GM12873 (cell line): ENCODE results near the gene TACR2.

Experiments used
- CTCF ChIP-seq: IDR thresholded peaks from 2 replicates; pipeline ENCODE4 v1.5.1; 2012; ENCODE audit warnings: low read depth, mild to moderate bottlenecking, moderate library complexity, low read length, control low read depth; ENCODE audit not compliant: insufficient read depth; ENCODE audit errors: missing control alignments

TACR2 gene

DNA sequence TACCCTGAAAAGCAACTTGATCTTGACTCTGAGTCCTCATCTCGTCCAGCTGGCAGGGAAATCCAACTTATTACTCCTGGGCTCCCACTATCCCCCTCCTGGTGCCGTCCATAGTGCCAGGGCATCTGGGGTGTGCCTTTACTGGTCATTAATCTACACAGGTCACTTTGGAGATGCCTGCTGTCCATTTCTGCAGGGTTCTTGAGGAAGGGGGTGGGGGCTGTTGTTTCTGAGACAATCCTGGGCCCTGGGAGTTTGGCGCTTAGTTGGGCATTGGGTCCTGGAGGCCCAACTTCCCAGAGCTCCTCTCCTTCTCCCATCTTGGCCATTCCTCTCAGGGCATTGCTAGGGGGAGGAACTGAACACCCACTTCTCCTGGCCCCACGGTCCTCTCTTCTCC, 6.0 kb upstream of the TACR2 start:
- no peak for TF ChIP-seq CTCF

DNA sequence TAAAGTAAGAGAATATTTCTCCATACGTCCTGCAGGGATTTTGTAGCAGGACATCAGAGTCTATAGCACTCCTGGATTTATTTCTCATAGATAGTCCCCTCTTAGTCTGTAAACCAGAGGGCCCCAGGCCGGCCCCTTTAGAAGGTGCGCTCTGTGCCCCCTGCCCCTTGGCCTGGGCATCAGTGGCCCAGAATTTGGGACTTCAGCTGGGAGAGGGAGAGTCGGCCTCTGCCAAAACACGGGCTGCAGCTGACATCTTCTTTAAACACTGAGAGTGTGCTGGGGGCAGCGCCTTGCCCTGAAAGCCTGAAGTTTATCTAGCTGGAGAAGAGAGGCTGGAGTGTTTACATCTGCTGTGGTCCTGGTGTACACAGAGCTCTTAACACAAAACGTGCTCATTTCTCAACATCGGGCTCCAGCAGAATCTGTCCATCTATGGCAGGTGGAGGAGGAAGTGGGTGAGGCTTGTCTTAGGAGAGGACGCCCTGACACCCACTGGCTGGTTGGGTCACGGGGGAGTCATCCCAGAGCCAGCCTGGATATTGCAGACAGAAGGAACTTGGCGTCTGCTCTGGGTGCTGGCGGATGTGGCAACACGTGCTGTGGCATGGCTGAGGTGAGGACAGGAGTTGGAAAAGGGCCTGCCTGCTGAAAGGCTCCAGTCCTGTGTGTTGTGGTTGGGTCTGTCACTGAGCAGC, 5.0 kb upstream of the TACR2 start:
- TF ChIP-seq CTCF, result no peak

GRCh38 chr10:69419744-69420126, 3.0 kb upstream of the TACR2 start:
- no peak for TF ChIP-seq CTCF

GRCh38 chr10:69419096-69419743, 2.5 kb upstream of the TACR2 start:
- TF ChIP-seq CTCF, result no peak

DNA sequence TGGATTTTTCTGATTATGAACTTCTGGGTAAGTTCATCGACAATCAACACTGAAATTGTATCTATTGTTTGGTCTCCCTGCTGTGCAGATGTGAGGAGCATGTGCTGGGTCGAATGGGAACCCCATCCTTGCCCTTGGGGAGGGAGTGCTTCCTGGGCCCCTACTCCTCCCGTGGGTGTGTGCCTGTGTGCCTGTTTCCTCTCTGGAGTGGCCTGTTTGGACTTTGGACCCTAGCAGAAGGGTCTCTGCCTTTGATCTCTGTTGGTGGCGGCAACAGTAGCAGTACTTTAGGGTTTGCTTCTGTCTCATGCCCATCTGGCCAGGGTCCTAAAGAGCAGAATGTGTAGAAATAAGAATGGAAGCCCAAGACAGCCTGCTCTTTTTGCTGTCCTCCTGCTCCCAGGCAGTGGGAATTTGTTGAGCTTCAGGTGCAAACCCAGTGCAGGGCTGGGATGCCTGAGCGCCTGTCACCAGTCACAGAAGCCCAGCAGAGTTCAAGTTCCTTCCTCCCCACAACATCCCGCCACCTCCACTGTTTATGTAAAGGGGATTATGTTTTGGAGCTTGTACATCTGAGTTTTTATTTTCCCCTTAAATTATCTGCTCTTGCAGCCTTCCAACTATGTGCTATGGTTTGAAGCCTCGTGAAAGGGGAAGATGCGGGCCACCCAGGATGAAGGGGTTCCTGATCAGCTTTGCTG, 1.5 kb upstream of the TACR2 start:
- no peak for TF ChIP-seq CTCF

DNA sequence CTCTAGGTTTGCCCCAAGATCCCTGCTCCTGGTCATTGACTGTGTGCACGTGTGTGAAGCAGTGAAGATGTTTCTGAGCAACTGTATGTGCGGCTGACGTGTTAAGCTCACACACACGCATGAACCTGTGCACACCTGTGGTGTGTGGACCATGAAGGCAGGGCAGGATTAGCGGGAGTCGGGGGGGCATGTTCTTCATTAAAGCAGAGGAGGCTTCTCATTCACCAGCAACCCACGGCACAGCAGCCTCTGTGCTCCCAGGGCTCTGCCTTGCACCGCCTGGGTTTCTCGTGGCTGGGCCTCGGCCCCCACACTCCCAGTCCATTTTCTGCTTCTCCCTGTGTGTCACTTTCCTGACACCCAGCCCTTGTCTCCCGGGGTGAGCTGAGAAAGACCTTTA, 824 bp upstream of the TACR2 start:
- TF ChIP-seq CTCF, result no peak

DNA sequence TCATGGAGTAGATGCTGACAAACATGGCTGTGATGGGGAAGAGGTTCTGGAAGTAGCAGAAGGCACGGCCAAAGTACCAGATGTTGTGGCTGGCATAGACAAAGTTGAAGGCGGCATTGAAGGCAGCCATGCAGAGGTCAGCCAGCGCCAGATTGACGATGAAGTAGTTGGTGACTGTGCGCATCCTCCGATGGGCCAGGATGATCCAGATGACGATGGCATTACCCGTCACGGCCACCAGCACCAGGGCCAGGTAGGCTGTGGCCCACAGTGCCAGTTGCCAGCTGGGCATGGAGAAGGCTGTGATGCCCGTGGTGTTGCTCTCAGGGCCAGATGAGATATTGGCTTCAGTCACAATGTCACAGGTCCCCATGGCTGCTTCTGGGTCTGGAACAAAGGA, 767 bp downstream of the TACR2 start:
- no peak for TF ChIP-seq CTCF
